Left renal pelvis (tissue), 4 donors: ENCODE results near the gene SCN8A. TPM values are rescaled to one million over a fixed set of nuclear protein-coding genes. Genes with fewer than 3 reads are reported as not detected.

Source experiments
- DNase-seq, 4 donors: peaks; one replicate each; pipeline ENCODE4 v3.0.0-alpha.2; 2013; ENCODE audit warnings: low read depth in 4 of 4, low spot score in 3 of 4
- polyA plus RNA-seq, 4 donors: library from polyadenylated mRNA; unstranded; fragments of 120-200 nt; gene quantifications; one replicate each; pipeline ENCODE4 v1.2.1, GENCODE V29; 2013; ENCODE audit not compliant: insufficient read length in 4 of 4

The SCN8A gene
- polyA plus RNA-seq, 4 donors: 1.6 to 2.9 (median 2.4) TPM

DNA sequence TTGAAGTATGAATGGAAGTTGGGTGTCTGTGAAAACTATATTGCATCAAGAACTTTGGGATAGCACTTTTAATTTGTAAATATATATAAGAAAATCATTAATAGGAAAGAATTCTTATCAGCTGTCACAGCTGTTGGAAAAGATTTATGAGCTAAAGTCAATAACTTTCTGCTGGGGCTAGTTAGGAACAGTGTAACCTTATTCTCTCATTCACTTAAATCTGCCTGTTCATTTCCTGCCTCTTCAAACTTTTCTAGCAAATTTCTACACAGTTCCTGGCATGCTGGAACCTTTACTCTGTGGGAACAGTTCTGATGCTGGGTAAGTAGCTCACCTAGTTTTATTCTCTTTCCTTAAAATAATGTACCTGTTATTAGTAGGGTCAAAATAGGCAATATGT is 109.9 kb downstream of the SCN8A start:
- DNase-seq: no peak

DNA sequence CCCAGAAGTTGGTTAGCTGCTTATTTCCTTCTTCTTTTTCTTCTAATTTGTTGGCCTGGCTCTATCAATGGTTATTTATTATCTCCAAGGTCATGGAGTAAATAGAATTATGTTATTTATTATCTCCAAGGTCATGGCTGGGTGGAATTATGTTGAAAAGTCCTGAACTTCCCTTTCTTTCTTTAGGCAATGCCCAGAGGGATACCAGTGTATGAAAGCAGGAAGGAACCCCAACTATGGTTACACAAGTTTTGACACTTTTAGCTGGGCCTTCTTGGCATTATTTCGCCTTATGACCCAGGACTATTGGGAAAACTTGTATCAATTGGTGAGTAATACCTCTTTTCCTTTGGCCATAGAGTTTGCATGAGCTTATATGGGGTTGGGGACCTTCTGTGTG is 111.6 kb downstream of the SCN8A start:
- no peak for DNase-seq

- DNase-seq: no peak
Observed at GRCh38 chr12:51705450-51705849, 114.4 kb downstream of the SCN8A start.

DNA sequence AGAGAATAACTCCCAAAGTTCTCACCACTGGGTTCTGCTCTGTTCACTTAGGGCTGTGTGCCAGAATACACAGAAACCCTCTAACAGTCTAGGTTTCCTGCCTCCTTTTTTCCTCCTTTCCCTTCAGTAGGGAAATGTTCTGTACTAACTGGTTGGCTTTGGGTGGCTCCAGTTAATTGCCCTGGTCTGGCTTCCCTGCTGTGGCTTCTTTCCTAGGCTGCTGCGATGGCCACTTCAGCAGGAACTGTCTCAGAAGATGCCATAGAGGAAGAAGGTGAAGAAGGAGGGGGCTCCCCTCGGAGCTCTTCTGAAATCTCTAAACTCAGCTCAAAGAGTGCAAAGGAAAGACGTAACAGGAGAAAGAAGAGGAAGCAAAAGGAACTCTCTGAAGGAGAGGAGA is 115.2 kb downstream of the SCN8A start:
- DNase-seq: no peak

GRCh38 chr12:51714666-51715065 is 123.6 kb downstream of the SCN8A start:
- DNase-seq: no peak

GRCh38 chr12:51717326-51717925 is 126.4 kb downstream of the SCN8A start:
- DNase-seq: no peak

GRCh38 chr12:51721282-51721940 is 130.4 kb downstream of the SCN8A start:
- DNase-seq: peak in 1 of 4 donors; percentile 10

- no peak for DNase-seq
Observed at GRCh38 chr12:51722431-51722830, 131.4 kb downstream of the SCN8A start.

- DNase-seq: no peak
Observed at GRCh38 chr12:51726161-51726560, 135.1 kb downstream of the SCN8A start.

DNA sequence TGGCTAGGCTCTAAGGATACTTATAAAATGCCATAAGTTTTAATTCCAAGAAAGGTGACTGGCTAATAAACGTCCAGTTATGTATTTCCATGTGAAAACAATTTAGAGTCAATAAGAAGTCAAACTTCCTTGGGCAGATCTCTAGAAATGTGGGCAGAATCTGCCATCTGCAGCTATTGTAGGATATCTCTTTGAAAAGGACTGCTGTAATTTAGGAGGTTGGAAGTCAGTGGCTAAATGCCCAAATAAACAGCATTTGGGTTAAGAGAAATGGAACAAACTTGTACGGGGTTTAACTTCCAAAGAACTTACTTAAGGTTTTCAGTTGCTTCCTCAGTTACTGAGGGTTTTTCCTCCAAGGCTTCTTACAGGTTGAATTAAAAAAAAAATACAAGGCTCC is 135.9 kb downstream of the SCN8A start:
- DNase-seq: no peak

- DNase-seq: no peak
Observed at GRCh38 chr12:51729331-51729730, 138.3 kb downstream of the SCN8A start.

- DNase-seq: no peak
Observed at GRCh38 chr12:51730745-51731144, 139.7 kb downstream of the SCN8A start.

DNA sequence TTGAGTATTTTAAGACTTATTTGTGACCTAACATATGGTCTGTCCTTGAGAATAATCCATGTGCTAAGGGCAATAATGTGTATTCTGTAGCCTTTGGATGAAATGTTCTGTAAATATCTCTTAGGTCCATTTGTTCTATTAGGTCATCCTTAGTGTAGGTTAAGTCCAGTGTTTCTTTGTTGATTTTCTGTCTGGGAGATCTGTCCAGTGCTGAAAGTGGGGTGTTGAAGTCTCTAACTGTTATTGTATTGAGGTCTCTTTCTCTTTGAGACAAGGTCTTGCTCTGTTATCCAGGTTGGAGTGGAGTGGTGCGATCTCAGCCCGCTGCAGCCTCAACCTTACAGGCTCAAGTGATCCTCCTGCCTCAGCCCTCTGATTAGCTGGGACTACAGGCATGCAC is 149.5 kb downstream of the SCN8A start:
- no peak for DNase-seq

DNA sequence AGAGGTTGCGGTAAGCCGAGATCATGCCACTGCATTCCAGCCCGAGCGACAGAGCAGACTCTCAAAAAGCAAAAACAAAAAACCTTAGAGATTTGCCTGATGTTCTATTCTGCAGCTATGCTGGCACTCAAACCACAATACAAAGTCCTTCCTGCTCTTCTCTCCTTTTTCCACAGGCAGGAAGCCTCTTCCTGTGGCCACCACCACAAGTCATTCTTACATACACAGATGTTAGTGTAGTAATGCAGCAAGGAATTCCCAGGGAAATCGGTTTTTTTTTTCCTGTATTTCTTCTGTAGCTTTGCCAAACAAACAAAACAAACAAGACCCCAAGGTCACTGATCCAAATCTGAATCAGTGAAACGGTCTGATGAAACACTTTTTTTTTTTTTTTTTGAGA is 153.2 kb downstream of the SCN8A start:
- no peak for DNase-seq

DNA sequence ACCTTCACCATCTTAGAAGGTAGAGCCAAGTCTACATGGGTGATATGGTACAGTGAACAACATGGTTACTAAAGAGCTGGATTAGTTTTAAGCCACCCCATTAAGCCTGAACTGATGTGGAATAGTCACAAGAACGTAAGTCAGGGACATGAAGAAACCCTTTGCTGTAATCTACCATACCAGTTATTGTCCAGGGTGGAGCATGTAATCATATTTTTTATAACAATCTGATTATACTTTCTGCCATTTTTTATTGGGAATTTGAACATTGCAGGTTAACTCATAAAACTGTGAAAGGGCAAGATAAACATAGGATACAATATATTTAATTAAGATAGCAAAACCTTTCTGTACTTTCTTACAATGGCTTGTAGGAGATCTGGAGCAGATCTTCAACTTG is 153.9 kb downstream of the SCN8A start:
- no peak for DNase-seq

- no peak for DNase-seq
Observed at GRCh38 chr12:51746416-51746815, 155.4 kb downstream of the SCN8A start.

- no peak for DNase-seq
Observed at GRCh38 chr12:51748235-51748634, 157.2 kb downstream of the SCN8A start.

DNA sequence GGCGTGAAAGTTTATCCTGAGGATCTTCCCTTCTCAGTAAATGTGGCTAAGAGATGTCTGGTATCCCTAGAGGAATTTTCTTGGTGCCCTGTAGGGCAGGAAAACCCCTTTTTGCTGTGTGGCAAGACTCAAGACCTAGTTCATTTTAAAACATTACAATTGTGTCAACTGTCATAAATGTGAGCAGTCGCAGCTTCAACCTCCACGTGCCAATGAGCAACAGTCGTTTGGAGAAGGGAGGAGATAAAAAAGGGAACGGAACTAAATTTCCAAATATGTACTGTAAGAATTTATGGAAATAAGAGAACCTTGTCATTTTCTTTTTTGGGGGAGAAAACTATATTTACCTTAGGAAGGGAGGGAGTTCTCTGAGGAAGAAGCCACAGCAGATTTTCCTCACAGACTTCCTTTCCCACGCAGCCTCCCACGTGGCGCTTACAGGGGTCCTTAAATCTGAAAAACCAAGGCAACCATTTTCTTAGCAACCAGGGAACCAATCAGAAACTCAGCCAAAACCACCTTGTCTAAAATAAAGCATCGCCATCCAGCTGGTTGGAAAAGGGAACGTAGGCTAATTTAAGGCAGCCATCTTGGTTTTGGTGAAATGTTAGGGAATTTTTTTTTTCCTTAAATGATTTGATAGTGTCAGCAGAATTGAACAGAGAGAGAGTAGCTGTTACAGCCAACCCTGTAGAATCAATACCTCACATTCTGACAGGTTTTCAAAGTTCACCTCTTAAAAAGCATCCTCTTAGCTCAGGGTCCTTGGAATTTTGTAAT is 158.4 kb downstream of the SCN8A start:
- no peak for DNase-seq

DNA sequence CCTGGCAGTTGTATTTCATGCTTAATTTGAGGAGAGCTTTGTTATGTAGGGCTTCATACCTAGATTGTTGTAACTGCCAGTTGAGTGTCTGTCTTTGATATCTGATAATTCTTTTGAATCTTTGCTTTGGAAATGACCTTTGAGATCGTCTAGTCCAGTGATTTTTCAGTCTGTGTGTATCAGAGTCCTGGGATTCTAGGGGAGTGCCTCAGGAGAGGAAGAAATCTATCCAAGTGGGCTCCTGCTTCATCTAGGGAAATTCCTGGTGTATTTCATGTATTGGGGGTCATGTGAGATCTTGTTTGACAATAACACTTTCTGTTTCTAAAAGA is 158.9 kb downstream of the SCN8A start:
- DNase-seq: no peak

DNA sequence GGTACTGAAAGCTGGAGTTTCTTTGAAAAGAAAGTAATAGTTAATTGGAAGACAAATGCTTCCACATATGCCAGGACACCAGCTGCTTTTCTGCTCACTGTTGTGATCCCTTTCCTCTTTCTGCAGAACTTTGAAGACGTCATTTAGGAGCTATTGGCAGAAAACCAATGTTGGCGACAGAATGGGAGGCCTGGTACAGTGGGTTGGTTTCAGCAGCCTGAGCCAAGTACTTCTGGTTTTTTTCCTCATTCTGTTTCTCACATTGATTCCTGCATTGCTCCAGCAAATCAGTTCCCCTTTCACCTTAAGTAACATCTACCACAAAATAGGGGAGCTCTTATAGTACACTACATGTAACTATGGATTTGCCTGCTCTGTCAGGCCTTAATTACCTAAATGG is 160.6 kb downstream of the SCN8A start:
- no peak for DNase-seq

GRCh38 chr12:51752234-51752889 is 161.3 kb downstream of the SCN8A start:
- DNase-seq: peak in 3 of 4 donors; percentile 22 to 42 (median 38)
